ENCODE results near the gene ARHGAP10.

- no peak for TF ChIP-seq CTCF (IDR thresholded peaks at IDR 0.05)
- TF ChIP-seq POLR2AphosphoS5 (IDR thresholded peaks at IDR 0.05), result no peak
- TF ChIP-seq EP300 (IDR thresholded peaks at IDR 0.05), result no peak
- no peak for TF ChIP-seq POLR2A (IDR thresholded peaks at IDR 0.05; ENCODE audit: low read depth)
Observed at GRCh38 chr4:147813973-147814372, 82.1 kb downstream of the ARHGAP10 start.

All from esophagus muscularis mucosa (tissue), 4 donors.